Measurements from ENCODE around the gene ELAC2.

ELAC2 gene

DNA sequence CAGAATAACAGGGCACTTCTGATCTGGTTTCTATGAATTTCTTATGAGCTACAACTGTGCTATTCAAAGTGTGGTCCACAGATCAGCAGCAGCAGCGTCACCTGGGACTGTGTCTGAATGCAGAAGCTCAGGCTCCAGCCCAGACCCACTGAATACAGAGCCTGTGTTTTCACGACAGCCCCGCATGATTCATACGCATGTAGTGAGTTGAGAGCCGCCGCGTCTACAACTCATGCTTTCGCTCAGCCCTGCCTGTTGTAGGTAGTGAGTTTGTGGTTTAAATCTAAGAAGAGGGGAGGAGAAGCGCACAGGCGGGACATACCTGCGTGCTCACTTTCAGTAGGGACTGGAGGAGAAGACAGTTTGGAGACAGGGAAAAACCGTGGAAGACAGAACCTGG lies 28.5 kb upstream of the ELAC2 start:
- TF ChIP-seq, protein P1, sequence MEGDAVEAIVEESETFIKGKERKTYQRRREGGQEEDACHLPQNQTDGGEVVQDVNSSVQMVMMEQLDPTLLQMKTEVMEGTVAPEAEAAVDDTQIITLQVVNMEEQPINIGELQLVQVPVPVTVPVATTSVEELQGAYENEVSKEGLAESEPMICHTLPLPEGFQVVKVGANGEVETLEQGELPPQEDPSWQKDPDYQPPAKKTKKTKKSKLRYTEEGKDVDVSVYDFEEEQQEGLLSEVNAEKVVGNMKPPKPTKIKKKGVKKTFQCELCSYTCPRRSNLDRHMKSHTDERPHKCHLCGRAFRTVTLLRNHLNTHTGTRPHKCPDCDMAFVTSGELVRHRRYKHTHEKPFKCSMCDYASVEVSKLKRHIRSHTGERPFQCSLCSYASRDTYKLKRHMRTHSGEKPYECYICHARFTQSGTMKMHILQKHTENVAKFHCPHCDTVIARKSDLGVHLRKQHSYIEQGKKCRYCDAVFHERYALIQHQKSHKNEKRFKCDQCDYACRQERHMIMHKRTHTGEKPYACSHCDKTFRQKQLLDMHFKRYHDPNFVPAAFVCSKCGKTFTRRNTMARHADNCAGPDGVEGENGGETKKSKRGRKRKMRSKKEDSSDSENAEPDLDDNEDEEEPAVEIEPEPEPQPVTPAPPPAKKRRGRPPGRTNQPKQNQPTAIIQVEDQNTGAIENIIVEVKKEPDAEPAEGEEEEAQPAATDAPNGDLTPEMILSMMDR (IDR thresholded peaks at IDR 0.05), result no peak
- TF ChIP-seq ZFX (IDR thresholded peaks at IDR 0.05; ENCODE audit: borderline replicate concordance), result no peak

DNA sequence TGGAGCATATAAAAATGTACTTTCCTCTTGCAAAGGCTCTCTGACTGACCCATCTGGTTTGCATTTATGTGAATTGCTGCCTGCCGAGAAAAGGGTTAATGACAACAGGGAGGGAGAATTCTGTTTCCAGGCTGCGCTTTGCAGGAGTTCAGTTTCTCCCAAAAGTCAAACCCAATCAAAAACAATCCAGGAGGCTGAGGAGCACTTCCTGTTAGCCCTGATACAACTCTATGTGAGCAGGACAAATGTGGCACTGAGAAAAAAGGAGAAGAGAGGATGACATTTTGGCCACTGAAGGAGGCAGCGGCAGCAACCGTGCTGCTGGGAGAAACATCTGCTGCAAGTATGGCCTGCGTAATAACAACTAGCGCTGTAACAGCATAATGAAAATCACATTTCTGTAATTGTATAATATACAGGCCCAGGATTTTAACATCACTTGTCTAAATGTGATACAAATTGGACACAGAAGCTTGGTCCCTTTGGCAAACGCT lies 26.8 kb upstream of the ELAC2 start:
- TF ChIP-seq, protein P1 (IDR thresholded peaks at IDR 0.05), result no peak
- TF ChIP-seq ZFX (IDR thresholded peaks at IDR 0.05; ENCODE audit: borderline replicate concordance), result no peak
- H3K27ac ChIP-seq, result no peak overlapping the region

More for the DNA sequence above, 28.5 kb upstream of the ELAC2 start:
- no peak overlapping the region for H3K27ac ChIP-seq

DNA sequence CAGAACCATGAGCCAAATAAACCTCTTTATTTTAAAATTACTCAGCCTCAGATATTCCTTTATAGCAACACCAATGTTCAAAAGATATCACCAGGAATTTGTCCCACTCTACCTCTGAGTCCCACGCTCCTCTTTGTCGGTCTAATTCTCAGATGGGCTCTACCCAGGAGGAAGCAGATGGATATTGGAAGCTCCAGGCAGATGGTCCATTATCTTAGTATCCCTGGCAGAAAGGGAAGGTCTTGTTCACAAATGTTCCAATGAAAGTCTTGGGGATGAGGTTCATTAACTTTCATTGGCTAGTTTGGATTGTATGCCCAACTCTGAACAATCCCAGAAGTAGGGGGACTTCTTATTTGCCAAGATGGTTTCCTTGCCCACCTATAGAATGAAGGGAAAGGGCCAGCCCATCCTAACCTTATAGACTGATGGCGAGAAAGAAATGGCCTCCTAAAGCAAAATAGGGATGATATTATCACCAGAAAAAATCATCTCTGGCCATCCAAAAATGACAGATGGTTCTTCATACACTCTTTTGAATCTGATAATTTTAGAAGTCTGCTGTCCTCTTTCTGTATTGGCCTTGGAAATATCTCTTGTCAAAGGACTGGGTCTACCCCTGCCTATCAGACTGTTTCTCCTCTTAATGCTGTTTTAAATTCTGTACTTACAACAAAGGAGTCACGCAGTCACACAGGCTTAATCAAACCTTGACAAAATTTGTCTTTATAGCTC lies 21.3 kb upstream of the ELAC2 start:
- H3K27ac ChIP-seq, result no peak overlapping the region
- TF ChIP-seq ZFX (IDR thresholded peaks at IDR 0.05; ENCODE audit: borderline replicate concordance), result no peak
- TF ChIP-seq, protein P1 (IDR thresholded peaks at IDR 0.05), result no peak

DNA sequence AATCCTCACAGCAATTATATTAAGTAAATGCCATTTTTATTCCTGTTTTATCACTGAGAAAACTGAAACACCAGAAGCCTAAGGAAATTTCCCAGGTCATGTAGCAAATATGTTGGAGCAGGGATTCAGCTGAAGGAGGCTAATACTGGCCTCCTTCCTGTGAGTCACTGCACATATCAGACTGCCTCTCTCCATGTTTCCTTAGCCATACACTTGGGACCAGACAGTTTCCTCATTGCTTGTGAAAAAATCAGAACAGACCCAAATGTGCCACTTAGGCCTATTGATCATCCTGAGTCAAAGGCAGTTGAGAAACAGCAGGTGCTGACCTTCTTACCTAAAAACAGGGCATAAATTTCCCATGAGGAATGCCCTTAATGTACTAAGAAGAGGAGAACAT lies 18.9 kb upstream of the ELAC2 start:
- no peak overlapping the region for H3K27ac ChIP-seq
- no peak for TF ChIP-seq ZFX (IDR thresholded peaks at IDR 0.05; ENCODE audit: borderline replicate concordance)
- TF ChIP-seq, protein P1 (IDR thresholded peaks at IDR 0.05), result no peak

DNA sequence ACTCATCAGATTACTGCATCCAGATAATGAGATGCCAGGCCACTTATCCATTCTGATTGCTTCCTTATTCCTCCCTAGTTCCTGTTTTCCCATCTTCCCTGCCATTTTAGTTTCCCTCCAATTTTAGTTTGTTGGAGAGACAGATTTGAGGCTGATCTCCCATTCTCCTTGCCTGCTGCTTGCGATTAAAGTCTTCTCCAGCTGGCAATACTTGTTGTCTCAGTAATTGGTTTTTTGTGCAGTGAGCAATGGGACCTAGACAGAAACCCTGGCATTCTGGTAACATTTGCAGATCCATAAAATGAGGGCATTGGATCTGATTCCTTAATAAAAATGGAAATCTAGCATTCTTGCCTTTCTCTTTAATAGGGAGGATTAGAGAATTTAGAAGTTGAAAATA lies 17.6 kb upstream of the ELAC2 start:
- TF ChIP-seq ZFX (IDR thresholded peaks at IDR 0.05; ENCODE audit: borderline replicate concordance), result no peak
- H3K27ac ChIP-seq, result no peak overlapping the region

DNA sequence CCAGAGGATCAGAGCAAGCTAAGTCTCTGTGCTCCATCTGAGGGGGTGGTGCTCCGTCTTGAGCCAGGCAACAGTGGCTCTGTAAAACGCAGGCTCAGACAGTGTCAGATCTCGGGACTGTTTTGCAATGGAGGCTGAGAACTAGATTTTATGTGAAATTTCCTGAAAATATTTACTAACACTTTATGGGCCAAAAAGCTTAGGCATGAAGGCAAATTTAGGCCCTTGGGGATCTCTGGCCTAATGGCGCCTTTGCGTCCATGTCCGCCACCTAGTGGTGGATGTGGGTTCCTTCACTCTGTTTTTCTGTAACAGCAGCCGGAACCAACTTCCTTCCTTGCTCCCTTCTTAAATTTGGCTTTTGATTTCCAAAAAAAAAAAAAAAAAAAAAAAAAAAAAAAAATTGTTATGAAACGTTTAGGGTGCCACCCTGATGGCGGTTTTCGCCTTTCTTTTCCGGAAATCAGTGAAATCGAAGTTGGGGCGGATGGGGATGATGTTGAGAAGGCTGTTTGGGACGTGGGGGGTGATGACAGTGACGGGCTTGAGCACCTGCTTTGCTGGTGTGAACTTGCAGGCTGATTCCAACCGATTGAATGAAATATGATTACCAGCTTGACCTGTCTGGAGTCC lies 14.0 kb upstream of the ELAC2 start:
- no peak for TF ChIP-seq ZFX (IDR thresholded peaks at IDR 0.05; ENCODE audit: borderline replicate concordance)
- TF ChIP-seq, protein P1 (IDR thresholded peaks at IDR 0.05), result peak; percentile 83
- H3K27ac ChIP-seq, result no peak overlapping the region

DNA sequence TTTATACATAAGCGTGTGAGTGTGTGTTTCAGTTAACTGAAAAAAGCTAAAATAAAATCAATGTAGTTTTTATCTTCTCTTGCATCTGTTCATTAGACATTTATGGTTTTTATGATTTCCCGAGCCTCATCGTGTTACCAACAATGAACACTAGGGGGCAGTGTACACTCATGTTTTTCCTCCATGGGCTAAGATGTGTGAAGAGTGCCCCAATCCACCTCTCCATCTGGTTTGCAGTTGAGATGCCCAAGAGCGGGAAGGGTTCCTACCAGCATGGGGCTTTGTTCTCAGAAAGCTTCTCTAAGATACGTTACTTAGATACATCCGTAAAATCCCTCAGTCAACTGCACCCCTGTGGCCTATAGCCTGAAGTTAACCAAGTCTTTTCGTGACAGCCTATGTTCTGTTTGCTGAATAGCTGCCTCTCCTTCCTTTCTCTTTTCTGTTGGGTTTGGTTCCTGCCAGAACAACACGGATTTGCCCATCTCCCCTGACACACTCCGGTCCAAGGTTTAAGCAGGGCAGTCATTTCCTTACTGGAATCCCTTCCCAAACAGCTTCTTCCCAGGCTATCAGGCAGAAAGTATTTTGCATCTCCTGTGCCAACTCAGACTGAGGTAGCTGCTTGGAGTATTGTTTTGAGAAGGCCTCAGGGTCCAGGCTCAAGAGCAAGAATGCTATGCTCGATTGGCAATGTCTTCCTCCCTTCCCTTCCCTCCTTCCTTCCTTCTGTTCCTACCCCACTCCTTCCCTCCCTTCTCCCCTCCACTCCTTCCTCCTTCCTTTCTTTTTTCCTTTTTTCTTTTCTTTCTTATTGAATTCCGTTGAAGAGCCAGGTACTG lies 12.9 kb upstream of the ELAC2 start:
- H3K27ac ChIP-seq, result no peak overlapping the region
- no peak for TF ChIP-seq ZFX (IDR thresholded peaks at IDR 0.05; ENCODE audit: borderline replicate concordance)
- TF ChIP-seq, protein P1 (IDR thresholded peaks at IDR 0.05), result peak; percentile 84

Data from 22Rv1 (cell line).